Renal cortex interstitium (tissue), 11 donors: ENCODE results near the gene SCUBE1. TPM values are rescaled to one million over a fixed set of nuclear protein-coding genes. Genes with fewer than 3 reads are reported as not detected.

Experiments used
- DNase-seq, 11 donors: peaks; one replicate each; pipeline ENCODE4 v3.0.0-alpha.2; 2013; ENCODE audit warnings: low read depth in 9 of 11, low spot score in 4 of 11; ENCODE audit errors: extremely low read depth in 1 of 11
- polyA plus RNA-seq, 3 donors: library from polyadenylated mRNA; unstranded; fragments of 120-200 nt; gene quantifications; one replicate each; pipeline ENCODE4 v1.2.1, GENCODE V29; 2013; ENCODE audit not compliant: insufficient read length in 3 of 3

Gene SCUBE1
- polyA plus RNA-seq, 3 donors, result 8.7 to 11.6 (median 10.9) TPM

DNA sequence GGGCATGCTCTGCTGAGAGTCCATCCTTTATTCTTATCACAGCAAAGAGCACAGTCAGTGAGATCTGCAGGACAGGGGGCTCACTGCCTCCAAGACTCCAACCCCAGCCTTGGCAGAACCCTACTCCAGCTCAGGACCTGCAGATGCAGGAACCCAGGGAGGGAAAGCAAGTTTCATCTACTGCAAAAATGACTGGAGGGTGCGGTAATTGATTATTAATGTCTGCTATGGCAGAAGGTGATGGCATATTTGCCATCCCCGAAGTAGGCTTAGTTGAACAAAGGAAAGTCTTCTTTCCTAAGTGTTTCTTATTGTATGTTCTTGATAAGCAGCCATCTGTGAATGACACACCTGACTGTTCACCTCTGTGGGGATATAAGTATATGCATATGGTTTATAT is 9.2 kb downstream of the SCUBE1 start:
- no peak for DNase-seq

DNA sequence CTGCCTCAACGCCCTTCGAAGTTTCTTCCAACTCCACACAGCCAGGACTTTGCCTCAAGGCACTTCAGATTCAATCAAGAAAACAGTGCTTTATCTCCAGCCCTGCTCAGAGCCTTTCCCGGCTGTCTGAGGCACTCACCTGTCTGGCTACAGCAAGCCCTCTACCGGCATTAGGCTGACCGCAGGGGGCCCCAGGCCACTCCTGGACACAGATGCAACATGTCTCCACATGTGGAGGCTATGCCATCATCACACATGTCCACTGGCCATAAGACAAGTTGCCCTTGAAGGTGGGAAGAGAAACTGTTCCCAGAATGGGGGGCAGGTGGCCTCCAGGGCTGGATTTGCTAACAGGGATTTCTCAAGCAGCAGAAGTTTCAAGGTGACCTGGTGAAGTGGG is 10.0 kb downstream of the SCUBE1 start:
- DNase-seq, result no peak

DNA sequence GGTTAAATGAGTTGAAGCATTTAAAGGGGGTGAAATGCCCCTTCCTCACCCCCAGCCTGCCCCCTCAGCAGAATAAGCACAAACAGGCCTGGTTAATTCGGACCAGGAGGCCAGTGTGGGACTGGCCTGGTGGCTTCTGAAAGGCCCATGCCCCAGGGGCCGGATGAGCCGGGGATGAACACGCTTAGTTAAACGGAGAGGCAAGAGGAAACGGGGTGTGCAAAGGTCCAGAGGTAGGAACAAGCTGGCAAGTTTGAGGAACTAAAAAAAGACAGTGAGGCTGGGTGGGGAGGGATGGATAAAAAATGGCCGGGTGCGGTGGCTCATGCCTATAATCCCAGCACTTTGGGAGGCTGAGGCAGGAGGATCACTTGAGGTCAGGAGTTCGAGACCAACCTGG is 11.5 kb downstream of the SCUBE1 start:
- DNase-seq, result no peak

DNA sequence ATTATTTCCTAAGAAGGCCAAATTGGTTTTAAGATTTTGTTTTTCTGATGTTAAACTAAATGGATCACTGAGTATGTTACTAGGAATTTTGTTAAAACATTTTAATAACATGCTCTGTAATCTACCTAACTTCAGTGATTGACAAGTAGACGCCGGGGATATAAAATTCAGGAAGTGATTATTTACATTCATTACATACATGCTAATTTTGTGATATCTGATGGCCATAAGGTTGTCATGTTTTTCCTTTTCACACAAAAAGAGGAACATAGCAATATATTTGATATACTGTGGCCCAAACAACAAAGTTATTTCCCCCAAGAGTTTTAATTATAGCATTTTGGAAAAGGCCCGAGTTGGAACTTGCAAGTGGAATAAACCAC is 12.1 kb downstream of the SCUBE1 start:
- DNase-seq, result peak in 4 of 11 donors; percentile 45 to 69 (median 56)

DNA sequence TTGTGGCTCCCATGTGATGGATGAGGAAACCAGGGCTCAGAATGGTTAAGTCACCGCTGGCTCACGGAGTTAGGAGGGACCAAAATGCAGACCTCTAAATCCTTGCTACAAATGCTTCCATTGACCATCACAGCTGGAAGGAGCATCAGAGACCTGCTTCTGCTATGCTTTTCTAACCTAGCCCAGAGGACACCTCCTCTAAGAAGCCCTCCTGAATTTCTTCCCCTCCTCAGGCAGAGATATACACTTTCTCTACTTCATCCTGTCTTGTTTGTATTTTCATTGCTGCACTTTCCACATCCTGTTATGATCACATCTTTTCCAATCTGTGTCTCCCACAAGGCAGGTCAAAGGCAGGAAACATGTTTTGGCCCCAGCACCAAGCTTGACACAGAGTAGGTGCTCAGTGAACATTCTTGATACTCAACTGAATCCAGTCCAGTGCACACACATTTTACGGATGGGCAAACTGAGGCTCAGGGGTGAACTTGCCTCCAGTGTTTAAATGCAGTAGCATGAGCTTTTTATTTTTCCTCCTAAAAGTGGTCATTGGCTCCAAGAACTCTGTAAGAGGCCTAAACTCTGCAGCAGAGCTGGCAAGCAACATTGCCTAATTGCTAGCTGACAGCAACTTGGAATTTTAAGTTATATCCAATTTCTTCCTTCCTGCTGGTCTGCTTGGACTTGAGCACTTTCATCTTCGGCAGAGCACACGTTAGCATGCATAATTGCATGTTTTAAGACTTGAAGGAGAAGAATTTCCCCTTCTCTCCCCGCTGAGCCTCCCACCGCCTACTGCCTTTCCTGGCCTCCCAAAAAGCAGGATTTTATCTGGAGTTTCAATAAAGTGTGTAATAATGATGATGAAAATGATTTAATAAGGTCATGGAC is 12.7 kb downstream of the SCUBE1 start:
- peak in 5 of 11 donors; percentile 35 to 71 (median 45) for DNase-seq

DNA sequence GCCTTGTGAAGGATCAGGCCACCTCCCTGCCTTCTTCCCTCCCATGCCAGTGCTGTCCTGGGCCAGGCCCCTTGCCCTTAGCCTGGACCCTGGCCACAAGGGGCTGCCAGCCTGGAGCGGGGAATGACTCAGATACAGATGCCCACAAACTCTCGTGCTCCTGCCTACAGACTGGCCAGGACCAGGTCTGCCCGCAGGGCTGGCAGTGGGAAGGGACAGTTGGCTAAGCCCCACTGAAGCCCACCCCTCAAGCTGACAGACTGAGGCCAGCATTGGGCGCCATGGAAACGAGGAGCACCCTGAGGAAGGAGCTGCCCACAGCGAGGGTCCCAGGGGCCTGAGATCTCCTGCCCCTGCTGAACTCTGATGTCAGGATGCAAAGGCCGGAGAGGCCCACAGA is 14.1 kb downstream of the SCUBE1 start:
- no peak for DNase-seq

DNA sequence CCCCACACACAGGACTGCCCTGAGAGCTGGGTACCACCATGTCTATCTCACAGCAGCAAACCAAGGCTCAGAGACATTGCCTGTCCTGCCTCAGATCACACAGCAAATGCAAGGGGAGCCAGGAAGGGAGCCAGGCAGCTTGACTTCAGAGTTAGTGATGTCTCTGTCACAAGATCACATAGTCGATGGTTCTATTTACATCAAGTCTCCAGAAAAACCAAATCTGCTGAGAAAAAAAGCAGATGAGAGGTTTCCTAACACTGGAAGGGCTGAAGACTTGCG is 16.1 kb downstream of the SCUBE1 start:
- no peak for DNase-seq

DNA sequence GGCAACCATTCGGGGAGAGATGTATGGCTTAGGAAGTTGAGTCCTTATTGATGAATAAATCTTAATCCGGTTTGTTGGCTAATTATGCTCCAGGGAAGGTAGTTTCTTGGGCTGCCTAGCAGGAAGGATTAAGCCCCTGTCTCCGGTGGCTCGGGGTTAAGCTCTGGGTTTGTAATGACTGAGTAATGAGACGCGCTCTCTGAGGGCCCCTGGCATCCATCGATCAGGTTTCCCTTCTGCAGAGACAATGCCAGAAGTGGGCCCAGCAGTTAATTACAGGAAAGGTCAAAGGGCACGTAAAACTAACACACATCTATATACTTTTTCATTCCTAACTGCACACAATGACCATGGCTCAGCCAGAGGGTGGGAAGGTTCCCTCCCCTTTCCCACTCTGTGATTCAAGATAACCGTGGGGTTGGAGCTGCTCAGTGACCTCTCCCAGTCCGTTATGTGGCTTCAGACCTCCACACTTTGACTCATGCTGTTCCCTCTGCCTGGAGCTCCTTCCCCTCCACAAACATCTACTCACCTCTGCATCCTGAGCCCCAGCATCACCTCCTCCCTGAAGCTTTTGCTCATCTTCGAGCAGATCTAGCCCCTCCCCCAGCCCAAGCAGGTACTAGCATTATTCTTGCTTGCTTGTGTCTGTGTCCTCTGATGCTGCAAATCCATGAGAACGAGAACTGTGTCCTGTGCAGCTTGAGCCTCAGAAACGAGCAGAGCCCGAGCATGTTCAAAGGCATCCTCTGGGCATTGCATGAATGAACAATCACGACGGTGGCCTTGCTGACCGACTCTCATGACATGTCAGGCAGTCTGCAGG is 16.6 kb downstream of the SCUBE1 start:
- no peak for DNase-seq

DNA sequence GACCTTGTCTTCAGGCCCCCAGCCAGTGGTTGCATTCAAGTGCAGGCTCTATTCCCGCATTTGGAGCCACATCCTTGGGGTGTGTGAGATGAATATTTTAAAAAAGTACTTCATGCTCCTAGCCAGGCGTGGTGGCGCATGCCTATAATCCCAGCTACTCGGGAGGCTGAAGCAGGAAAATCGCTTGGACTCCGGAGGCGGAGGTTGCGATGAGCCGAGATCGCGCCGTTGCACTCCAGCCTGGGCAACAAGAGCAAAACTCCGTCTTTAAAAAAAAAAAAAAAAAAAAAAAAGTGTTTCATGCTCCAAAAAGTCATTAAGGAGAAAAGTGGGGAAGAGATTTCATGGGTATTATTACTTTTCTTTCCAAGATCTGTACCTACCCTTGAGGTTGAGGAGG is 18.0 kb downstream of the SCUBE1 start:
- DNase-seq, result no peak

DNA sequence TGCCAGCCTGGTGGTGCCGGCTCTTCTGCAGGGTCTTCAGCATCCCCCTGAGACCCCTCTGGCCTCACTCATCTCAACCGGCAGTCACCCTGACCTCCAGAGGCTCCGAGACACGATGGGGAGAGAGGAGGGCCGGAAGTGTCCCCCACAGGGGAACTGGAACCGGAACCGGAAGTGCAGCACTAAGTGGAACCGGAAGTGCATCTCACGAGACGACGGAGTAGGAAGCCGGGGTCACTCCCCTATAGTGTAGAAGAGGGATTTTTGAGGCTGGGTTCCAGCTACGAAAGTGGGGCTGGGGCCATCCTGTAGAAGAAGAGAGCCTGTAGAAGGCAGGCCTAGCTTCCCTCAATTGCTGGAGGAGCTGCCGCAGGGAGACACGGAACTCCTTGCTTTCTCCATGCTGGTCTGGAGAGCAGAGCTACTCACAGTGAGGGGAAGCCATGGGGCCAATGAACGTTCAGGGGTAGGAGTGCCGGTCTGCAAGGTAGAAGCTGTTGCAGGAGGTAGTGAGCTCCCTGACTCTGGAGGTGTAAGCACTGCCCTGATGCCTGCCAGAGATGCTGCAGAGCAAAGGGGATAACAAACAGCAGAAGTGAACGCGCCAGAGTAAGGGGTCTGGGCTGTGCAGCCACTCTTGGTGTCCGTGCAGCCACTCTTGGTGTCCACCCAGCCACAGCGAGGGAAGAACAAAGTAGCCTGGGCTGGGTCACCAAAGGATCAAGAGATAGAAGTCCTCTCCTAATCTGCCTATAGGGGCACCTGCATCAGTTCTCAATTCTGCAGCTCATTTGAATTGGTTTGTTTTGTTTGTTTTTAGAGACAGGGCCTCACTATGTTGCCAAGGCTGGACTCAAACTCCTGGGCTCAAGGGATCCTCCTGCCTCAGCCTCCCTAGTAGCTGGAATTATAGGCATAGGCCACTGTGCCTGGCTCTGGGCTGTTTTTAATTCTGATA is 21.9 kb downstream of the SCUBE1 start:
- DNase-seq, result no peak

DNA sequence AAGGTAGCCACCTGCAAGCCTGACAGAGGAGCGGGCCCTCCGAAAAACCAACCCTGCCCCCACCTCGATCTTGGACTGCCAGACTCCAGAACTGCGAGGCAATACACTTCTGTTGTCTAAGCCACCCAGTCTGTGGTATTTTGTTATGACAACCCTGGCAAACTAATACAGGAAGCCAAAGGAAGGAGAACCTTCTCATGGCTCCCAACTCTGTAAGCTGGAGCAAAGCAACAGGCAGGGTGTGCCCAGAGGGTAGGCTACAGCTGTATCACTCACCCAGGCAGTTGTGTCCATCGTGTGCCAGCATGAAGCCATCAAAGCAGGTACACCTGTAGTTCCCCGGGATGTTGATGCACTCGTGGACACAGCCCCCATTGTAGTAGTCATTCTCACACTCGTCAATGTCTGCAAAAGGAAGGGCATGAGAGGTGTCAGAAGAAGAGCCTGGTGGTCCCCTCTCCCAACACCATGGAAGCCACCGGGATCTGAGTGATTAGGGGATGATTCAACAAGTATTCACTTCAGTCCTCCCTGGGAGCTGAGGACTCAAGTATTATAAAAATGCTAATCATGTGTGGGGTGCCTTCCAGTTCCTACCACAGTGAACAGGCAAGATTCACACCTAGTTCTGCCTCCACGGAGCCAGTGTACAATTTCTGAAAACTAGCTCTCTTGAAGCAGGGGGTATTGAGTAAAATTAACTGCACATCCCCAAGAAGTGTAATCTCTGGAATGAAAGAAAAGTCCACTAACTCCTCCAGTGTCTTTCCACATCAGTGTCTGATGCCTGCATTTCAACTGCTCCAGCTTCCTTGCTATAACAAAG is 23.3 kb downstream of the SCUBE1 start:
- no peak for DNase-seq

DNA sequence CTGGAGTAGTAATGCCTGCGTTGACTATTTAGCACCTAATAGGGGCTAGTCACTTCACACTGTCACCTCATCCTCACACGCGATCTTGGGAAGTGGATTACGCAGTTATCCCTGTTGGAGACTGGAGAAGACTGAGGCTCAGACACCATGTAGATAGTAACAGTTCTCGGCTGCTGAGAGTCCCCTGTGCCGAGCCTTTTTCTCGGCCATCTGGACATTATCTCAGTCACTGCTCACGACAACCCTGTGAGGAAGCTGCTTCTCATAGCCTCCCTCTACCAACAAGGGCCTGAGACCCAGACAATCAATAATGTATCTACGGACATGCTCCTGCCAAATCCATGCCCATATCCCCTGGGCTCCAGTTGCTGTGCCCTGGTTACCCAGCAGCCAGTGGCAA is 25.9 kb downstream of the SCUBE1 start:
- DNase-seq, result no peak

DNA sequence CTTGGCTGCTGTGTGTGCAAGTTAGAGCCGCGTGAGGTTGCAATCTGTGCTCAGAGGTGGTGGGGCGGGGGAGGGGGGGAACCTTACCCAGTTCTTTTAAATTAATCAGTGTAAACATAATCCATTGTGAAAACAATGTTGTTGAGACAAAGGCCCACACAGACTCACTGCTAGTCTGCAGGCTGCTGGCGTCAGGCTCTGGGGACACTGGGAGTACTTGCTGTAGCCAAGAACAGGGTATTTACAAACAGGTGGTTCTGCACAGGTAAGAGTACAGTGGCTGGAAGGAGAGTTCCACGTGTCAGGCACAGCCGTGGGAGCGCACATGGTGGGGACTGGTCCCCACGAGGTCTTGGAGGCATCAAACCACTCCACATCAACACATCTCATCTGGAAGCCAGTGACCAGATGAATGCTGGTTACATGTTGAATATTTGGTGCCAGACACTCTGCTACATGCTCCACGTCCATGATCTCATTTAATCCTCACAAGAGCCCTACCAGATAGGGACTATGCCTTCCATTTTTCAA is 27.4 kb downstream of the SCUBE1 start:
- DNase-seq, result no peak

DNA sequence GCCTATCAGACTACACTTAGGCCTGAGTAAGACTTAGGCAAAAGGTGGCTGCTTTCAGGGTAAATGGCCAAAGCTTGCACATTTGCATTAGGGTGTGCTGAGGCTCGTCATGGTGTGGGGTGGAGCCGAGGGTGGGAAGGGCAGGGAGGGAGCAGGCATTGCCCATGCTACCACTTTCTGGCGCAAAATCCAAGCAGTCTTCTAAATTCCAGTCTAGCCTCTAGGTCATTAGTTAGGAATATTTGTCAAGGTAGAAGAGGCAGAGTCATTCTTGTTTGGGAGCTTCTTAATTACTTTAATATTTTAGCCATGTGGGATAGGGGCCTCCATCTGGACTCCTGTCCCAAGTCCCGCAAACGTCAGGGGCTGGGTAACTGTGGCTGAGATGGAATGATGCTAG is 28.6 kb downstream of the SCUBE1 start:
- DNase-seq, result no peak

DNA sequence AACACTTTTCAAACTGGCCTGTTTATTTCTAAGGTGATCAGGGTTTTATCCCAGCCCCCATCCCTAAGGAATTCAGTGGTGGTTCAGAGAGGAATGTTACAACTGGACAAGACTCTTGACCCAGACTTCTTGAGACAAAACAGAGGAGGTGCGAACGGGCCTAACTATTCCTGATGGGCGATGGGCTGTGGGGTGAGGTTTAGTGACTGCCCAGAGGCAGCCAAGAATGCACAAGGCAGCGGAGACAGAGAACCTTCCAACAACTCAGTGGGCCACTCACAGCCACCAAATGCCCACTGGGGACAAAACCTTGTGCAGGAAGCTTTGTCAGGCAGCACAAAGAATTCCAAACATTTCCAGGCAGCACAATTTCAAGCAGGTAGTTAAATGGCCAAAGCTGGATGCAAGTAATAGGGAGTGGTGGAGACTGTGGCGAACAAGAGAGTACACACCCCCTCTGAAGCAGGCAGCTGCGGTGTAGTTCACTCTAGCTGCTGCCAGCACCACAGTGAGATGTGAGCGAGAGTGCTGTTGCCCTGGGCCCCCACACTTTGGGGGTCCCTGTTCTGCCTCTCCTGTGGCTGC is 29.2 kb downstream of the SCUBE1 start:
- DNase-seq, result no peak

DNA sequence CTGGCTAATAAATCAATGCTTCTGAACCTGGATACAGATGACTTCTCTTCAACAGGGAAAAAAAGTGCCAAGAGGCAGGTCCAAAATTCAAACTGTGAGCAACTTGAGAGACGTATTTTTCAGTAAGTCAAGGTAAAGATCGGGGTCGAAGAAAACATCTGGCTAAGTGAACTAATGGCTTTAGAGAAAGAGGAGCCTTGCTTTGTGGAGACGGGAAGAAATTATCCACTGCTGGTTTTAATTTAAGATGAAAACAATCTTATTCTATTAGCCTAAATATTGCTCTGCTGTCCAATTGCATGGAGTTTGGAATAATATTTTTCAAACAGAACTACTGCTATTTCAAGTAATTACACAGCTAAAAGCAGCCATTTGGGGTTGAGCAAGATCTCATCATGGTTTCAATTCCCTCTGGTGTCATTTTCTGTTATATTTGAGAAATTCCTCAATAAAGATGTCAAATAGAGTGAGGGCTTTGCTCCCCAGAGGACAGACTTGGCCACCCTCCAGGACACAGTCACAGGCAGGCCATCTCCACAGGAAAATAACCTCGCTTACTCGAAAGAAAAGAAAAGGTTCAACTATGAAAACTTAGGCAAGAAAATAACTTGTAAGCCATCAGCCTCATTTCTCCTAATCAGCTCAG is 29.8 kb downstream of the SCUBE1 start:
- DNase-seq, result no peak

DNA sequence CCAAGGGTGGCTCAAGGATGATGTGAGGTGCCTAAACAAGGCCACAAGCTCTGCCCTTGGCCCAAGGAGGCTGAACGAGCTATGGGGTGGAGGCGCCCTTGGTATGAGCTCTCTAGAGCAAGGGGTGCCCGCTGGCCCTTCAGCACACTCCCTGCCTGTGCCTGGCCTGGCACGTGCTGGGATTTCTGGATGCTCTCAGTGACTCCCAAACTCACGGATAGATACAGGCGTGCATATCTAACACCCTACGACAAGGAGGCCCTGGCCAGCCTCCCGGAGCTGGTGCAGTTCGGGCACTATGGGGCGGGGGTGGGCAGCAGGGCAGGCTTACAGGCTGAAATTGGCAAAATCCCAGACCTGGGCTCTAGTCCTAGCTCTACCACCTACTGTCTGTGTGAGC is 30.6 kb downstream of the SCUBE1 start:
- no peak for DNase-seq

DNA sequence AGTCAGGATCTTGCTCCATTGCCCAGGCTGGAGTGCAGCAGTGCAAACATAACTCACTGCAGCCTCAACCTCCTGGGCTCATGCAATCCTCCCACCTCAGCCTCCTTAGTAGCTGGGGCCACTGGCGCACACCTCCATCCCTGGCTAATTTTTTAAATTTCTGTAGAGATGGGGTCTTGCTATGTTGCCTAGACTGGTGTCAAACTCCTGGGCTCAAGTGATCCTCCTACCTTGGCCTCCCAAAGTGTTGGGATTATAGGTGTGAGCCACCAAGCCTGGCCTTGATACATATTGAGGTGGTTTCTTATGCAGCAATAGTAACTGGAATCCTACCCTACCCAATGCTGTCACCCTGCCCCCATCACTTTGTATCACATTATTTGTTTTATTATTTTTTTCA is 32.4 kb downstream of the SCUBE1 start:
- DNase-seq, result no peak
